ENCODE data around the gene UGGT1. TPM values are rescaled to one million over a fixed set of nuclear protein-coding genes. Genes with fewer than 3 reads are reported as not detected.
A peak's percentile ranks its signal among the peaks of the same experiment; 100 is the strongest.

Gene UGGT1
- total RNA-seq, 1 donor from 2014 or later = 46.8 TPM

DNA sequence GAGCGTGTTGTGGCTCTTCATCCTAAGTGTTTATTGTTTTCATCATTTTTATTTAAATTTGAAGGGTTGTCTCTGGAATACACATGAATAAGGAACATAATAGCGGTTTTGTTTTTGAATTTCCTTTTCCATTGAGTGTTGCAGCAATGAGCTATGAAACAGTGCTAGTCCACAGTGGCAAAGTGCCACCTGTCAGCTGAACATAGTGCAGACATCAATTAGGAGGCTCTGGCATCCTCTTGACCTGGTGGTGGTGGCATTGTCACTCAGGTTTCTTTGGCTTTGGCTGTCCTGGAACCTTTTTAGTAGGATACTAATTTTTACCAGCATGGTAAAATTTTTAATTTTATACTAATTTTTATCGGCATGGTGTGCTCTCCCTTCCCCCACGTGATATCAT is 63.2 kb downstream of the UGGT1 start:
- H3K36me3 Mint-ChIP-seq (ENCODE audit: low read depth) = peaks cover 83% of the 10 kb centered on the region
- POLR2A ChIA-PET = no interaction called here

DNA sequence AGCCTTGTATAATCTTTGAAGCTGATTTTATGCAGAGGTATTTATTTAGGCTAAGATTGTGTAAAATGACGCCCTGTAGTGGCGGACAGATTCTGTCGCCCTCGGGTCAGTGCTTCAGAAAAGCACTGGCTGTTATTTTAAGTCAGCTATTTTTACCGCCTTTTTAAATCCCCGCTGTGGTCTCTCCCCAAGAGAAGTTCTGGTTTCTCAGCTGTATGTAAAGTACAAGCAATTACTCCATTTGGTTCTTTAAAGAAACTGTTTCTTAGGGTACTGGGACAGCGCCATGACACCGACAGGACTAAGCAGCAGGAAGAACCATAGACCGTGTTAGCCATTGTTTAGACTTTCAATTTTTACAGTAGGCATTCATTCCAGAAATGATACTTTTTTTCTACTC is 65.0 kb downstream of the UGGT1 start:
- no peaks in the 10 kb centered on the region for H3K27me3 Mint-ChIP-seq
- TF ChIP-seq, protein P1, sequence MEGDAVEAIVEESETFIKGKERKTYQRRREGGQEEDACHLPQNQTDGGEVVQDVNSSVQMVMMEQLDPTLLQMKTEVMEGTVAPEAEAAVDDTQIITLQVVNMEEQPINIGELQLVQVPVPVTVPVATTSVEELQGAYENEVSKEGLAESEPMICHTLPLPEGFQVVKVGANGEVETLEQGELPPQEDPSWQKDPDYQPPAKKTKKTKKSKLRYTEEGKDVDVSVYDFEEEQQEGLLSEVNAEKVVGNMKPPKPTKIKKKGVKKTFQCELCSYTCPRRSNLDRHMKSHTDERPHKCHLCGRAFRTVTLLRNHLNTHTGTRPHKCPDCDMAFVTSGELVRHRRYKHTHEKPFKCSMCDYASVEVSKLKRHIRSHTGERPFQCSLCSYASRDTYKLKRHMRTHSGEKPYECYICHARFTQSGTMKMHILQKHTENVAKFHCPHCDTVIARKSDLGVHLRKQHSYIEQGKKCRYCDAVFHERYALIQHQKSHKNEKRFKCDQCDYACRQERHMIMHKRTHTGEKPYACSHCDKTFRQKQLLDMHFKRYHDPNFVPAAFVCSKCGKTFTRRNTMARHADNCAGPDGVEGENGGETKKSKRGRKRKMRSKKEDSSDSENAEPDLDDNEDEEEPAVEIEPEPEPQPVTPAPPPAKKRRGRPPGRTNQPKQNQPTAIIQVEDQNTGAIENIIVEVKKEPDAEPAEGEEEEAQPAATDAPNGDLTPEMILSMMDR (IDR thresholded peaks at IDR 0.05) = no peak
- no peaks in the 10 kb centered on the region for H3K9me3 Mint-ChIP-seq
- ChIA-PET CTCF (no interaction called here), POLR2A (no interaction called here)
- ATAC-seq (ENCODE audit: low read depth) = no peak
- peak overlapping the region; percentile 29 for H3K4me3 Mint-ChIP-seq
- no peak for DNase-seq
- H3K4me1 Mint-ChIP-seq = peaks cover 5% of the 10 kb centered on the region
- intact Hi-C loops (cut with micrococcal nuclease) = loop anchor here (10.0 kb wide), 1 partner anchor 51 kb away; no protein-coding TSS in a partner anchor
- peaks cover 88% of the 10 kb centered on the region for H3K36me3 Mint-ChIP-seq (ENCODE audit: low read depth)
- H3K27ac Mint-ChIP-seq = no peak overlapping the region

More for the DNA sequence above, 63.2 kb downstream of the UGGT1 start:
- H3K9me3 Mint-ChIP-seq = no peaks in the 10 kb centered on the region
- intact Hi-C loops (cut with micrococcal nuclease) = loop anchor here (10.0 kb wide), 1 partner anchor 49 kb away; no protein-coding TSS in a partner anchor
- H3K27ac Mint-ChIP-seq = no peak overlapping the region
- no peaks in the 10 kb centered on the region for H3K27me3 Mint-ChIP-seq
- no peak for DNase-seq
- no peak for ATAC-seq (ENCODE audit: low read depth)
- peaks cover 5% of the 10 kb centered on the region for H3K4me1 Mint-ChIP-seq
- TF ChIP-seq, protein P1 (IDR thresholded peaks at IDR 0.05) = no peak
- CTCF ChIA-PET = no interaction called here
- H3K4me3 Mint-ChIP-seq = no peak overlapping the region

DNA sequence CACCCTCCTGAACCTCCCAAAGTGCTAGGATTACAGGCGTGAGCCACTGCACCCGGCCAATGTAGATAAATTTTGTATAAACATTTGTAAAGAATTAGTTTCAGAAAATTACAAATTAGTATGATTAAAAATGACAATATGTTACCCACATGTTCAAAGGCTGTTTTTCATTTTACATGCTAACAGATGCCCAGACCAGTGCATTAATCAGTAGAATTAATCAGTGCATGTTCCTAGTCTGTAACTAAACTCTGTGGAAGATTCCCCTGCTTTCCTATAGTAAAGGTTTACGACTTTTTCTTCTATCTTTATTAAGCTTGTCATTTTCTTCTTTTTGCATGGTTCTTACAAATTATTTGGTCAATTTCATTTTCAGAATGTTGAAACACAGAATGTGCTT is 65.8 kb downstream of the UGGT1 start:
- intact Hi-C loops (cut with micrococcal nuclease) = loop anchor here (10.0 kb wide), 1 partner anchor 52 kb away; no protein-coding TSS in a partner anchor
- no peaks in the 10 kb centered on the region for H3K27me3 Mint-ChIP-seq
- H3K36me3 Mint-ChIP-seq (ENCODE audit: low read depth) = peaks cover 88% of the 10 kb centered on the region
- no peak overlapping the region for H3K4me3 Mint-ChIP-seq
- no peak overlapping the region for H3K27ac Mint-ChIP-seq
- CTCF ChIA-PET = no interaction called here
- TF ChIP-seq, protein P1 (IDR thresholded peaks at IDR 0.05) = no peak
- DNase-seq (no peak), ATAC-seq (ENCODE audit: low read depth) (no peak)
- H3K4me1 Mint-ChIP-seq = peaks cover 5% of the 10 kb centered on the region
- POLR2A ChIA-PET = no interaction called here
- no peaks in the 10 kb centered on the region for H3K9me3 Mint-ChIP-seq

DNA sequence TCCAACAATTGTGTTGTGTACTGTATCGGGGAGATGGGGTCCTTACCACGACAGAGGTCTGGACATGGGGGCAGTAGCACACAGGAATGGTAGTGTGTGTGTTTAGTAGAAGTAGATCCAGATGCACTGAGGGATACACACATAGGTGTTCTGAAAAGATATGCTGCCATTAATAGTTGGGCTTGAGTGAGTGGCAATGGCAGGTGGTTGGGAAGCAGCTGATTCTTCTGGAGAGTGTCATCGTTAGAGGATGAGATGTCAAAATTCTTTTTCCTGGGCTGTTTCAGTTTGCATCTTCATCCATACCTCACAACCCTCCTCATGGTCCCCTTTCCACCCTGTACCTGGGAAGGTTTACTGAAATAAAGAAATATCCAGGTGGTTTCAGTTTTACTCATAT is 66.6 kb downstream of the UGGT1 start:
- H3K9me3 Mint-ChIP-seq = no peaks in the 10 kb centered on the region
- H3K36me3 Mint-ChIP-seq (ENCODE audit: low read depth) = peaks cover 89% of the 10 kb centered on the region
- H3K4me1 Mint-ChIP-seq = peaks cover 5% of the 10 kb centered on the region
- no peak overlapping the region for H3K4me3 Mint-ChIP-seq
- POLR2A ChIA-PET = no interaction called here
- DNase-seq (no peak), ATAC-seq (ENCODE audit: low read depth) (no peak)
- no peaks in the 10 kb centered on the region for H3K27me3 Mint-ChIP-seq
- intact Hi-C loops (cut with micrococcal nuclease) = loop anchor here (10.0 kb wide), 1 partner anchor 53 kb away; no protein-coding TSS in a partner anchor
- no peak overlapping the region for H3K27ac Mint-ChIP-seq
- CTCF ChIA-PET = no interaction called here
- TF ChIP-seq, protein P1 (IDR thresholded peaks at IDR 0.05) = no peak

DNA sequence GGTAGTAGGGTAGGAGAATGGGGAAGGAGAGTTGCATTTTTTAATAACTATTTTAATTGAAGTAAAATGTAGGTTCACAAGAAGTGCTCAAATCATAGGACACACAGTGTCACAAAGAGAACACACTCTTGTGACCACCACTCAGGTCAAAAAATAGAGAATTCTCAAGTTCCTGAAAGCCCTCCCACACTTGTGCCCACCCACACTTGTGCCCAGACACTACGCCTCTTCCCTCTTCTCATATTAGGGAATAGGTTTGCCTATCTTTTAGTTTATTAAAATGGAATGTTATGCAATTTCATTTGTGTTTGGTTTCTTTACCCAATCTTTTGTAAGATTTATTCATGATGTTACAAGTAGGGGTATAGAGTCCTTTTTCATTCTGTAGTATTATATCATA is 67.2 kb downstream of the UGGT1 start:
- Mint-ChIP-seq H3K4me1 (peaks cover 5% of the 10 kb centered on the region), H3K36me3 (ENCODE audit: low read depth) (peaks cover 87% of the 10 kb centered on the region), H3K9me3 (no peaks in the 10 kb centered on the region), H3K27ac (no peak overlapping the region), H3K4me3 (no peak overlapping the region), H3K27me3 (no peaks in the 10 kb centered on the region)
- DNase-seq (no peak), ATAC-seq (ENCODE audit: low read depth) (no peak)
- POLR2A ChIA-PET = no interaction called here
- intact Hi-C loops (cut with micrococcal nuclease) = loop anchor here (10.0 kb wide), 1 partner anchor 53 kb away; no protein-coding TSS in a partner anchor
- TF ChIP-seq, protein P1 (IDR thresholded peaks at IDR 0.05) = no peak
- CTCF ChIA-PET = no interaction called here
